HEK293 (cell line): ENCODE data around the gene STK24.

ENCODE experiments used
- FEZF1 ChIP-seq: fragments of 450-650 bp; formaldehyde crosslinking; IDR thresholded peaks from 2 replicates; pipeline ENCODE4 v1.5.1; 2016; ENCODE audit warnings: missing biosample characterization, missing genetic modification characterization
- GFI1B ChIP-seq: fragments of 450-650 bp; formaldehyde crosslinking; IDR thresholded peaks from 2 replicates; pipeline ENCODE4 v1.5.1; 2016; ENCODE audit warnings: missing biosample characterization, missing genetic modification characterization
- IKZF3 ChIP-seq: fragments of 450-650 bp; IDR thresholded peaks from 2 replicates; pipeline ENCODE4 v1.5.0; 2018; ENCODE audit warnings: missing biosample characterization, mild to moderate bottlenecking, missing genetic modification characterization, moderate library complexity
- KLF10 ChIP-seq: fragments of 450-650 bp; IDR thresholded peaks from 2 replicates; pipeline ENCODE4 v1.5.1; 2018; ENCODE audit warnings: missing biosample characterization, mild to moderate bottlenecking, missing genetic modification characterization
- PRDM1 ChIP-seq: fragments of 450-650 bp; formaldehyde crosslinking; IDR thresholded peaks from 2 replicates; pipeline ENCODE4; 2016; ENCODE audit warnings: missing biosample characterization, missing genetic modification characterization
- TRIM28 ChIP-seq: IDR thresholded peaks from 2 replicates; pipeline ENCODE4 v1.6.1; 2011; ENCODE audit warnings: low read length, control low read depth, borderline replicate concordance
- ZBTB17 ChIP-seq: fragments of 450-650 bp; formaldehyde crosslinking; IDR thresholded peaks from 2 replicates; pipeline ENCODE4 v1.5.1; 2016; ENCODE audit warnings: missing biosample characterization, missing genetic modification characterization
- ZBTB20 ChIP-seq: fragments of 450-650 bp; formaldehyde crosslinking; IDR thresholded peaks from 2 replicates; pipeline ENCODE4 v1.5.1; 2016; ENCODE audit warnings: missing biosample characterization, missing genetic modification characterization
- ZBTB8A ChIP-seq: fragments of 450-650 bp; formaldehyde crosslinking; IDR thresholded peaks from 2 replicates; pipeline ENCODE4 v1.5.1; 2016; ENCODE audit warnings: missing biosample characterization, missing genetic modification characterization
- ZNF132 ChIP-seq: fragments of 450-650 bp; formaldehyde crosslinking; IDR thresholded peaks from 2 replicates; pipeline ENCODE4 v1.5.1; 2017; ENCODE audit warnings: missing biosample characterization, missing genetic modification characterization, borderline replicate concordance
- ZNF184 ChIP-seq: fragments of 450-650 bp; IDR thresholded peaks from 2 replicates; pipeline ENCODE4 v1.5.1; 2018; ENCODE audit warnings: missing biosample characterization, mild to moderate bottlenecking, missing genetic modification characterization
- ZNF202 ChIP-seq: fragments of 450-650 bp; formaldehyde crosslinking; IDR thresholded peaks from 2 replicates; pipeline ENCODE4 v1.5.1; 2016; ENCODE audit warnings: missing biosample characterization, missing genetic modification characterization, borderline replicate concordance
- ZNF394 ChIP-seq: fragments of 450-650 bp; formaldehyde crosslinking; IDR thresholded peaks from 2 replicates; pipeline ENCODE4 v1.5.1; 2016; ENCODE audit warnings: missing biosample characterization, missing genetic modification characterization, mild to moderate bottlenecking, moderate library complexity, borderline replicate concordance
- ZNF544 ChIP-seq: fragments of 450-650 bp; formaldehyde crosslinking; IDR thresholded peaks from 2 replicates; pipeline ENCODE4 v1.5.0; 2017; ENCODE audit warnings: missing biosample characterization, missing genetic modification characterization
- ZNF561 ChIP-seq: fragments of 450-650 bp; IDR thresholded peaks from 2 replicates; pipeline ENCODE4 v1.5.1; 2018; ENCODE audit warnings: missing biosample characterization, missing genetic modification characterization, borderline replicate concordance
- ZNF571 ChIP-seq: fragments of 450-650 bp; formaldehyde crosslinking; IDR thresholded peaks from 2 replicates; pipeline ENCODE4 v1.5.0; 2017; ENCODE audit warnings: missing biosample characterization, missing genetic modification characterization
- ZNF596 ChIP-seq: fragments of 450-650 bp; IDR thresholded peaks from 2 replicates; pipeline ENCODE4 v1.5.0; 2018; ENCODE audit warnings: missing biosample characterization, mild to moderate bottlenecking, missing genetic modification characterization, moderate library complexity
- ZNF624 ChIP-seq: fragments of 450-650 bp; formaldehyde crosslinking; IDR thresholded peaks from 2 replicates; pipeline ENCODE4 v1.5.1; 2017; ENCODE audit warnings: missing biosample characterization, missing genetic modification characterization
- ZNF629 ChIP-seq: fragments of 450-650 bp; formaldehyde crosslinking; IDR thresholded peaks from 2 replicates; pipeline ENCODE4 v1.5.1; 2017; ENCODE audit warnings: missing biosample characterization, missing genetic modification characterization
- ZNF677 ChIP-seq: fragments of 450-650 bp; IDR thresholded peaks from 2 replicates; pipeline ENCODE4 v1.5.0; 2018; ENCODE audit warnings: missing biosample characterization, mild to moderate bottlenecking, missing genetic modification characterization, moderate library complexity
- ZNF768 ChIP-seq: fragments of 450-650 bp; formaldehyde crosslinking; IDR thresholded peaks from 2 replicates; pipeline ENCODE4 v1.5.1; 2018; ENCODE audit warnings: missing biosample characterization, mild to moderate bottlenecking, missing genetic modification characterization
- ZNF792 ChIP-seq: fragments of 450-650 bp; formaldehyde crosslinking; IDR thresholded peaks from 2 replicates; pipeline ENCODE4 v1.5.1; 2016; ENCODE audit warnings: missing biosample characterization, missing genetic modification characterization
- ZNF843 ChIP-seq: fragments of 450-650 bp; formaldehyde crosslinking; IDR thresholded peaks from 2 replicates; pipeline ENCODE4 v1.5.1; 2016; ENCODE audit warnings: missing biosample characterization, missing genetic modification characterization
- ZSCAN30 ChIP-seq: fragments of 450-650 bp; IDR thresholded peaks from 2 replicates; pipeline ENCODE4 v1.5.1; 2018; ENCODE audit warnings: missing biosample characterization, mild to moderate bottlenecking, missing genetic modification characterization, moderate library complexity
- TF ChIP-seq, protein P1 (sequence below): fragments of 450-650 bp; formaldehyde crosslinking; IDR thresholded peaks from 2 replicates; pipeline ENCODE4 v1.5.1; 2016; ENCODE audit warnings: missing biosample characterization, missing genetic modification characterization
- TF ChIP-seq, protein P2 (sequence below): fragments of 450-650 bp; IDR thresholded peaks from 2 replicates; pipeline ENCODE4 v1.5.1; 2018; ENCODE audit warnings: missing biosample characterization, mild to moderate bottlenecking, missing genetic modification characterization
- TF ChIP-seq, protein P3 (sequence below): fragments of 450-650 bp; formaldehyde crosslinking; IDR thresholded peaks from 2 replicates; pipeline ENCODE4; 2016; ENCODE audit warnings: missing biosample characterization, missing genetic modification characterization
- TF ChIP-seq, protein P4 (sequence below): fragments of 450-650 bp; formaldehyde crosslinking; IDR thresholded peaks from 2 replicates; pipeline ENCODE4 v1.5.1; 2017; ENCODE audit warnings: missing biosample characterization, missing genetic modification characterization
- TF ChIP-seq, protein P5 (sequence below): fragments of 450-650 bp; formaldehyde crosslinking; IDR thresholded peaks from 2 replicates; pipeline ENCODE4 v1.5.1; 2016; ENCODE audit warnings: missing biosample characterization, missing genetic modification characterization, low read depth

STK24 gene

DNA sequence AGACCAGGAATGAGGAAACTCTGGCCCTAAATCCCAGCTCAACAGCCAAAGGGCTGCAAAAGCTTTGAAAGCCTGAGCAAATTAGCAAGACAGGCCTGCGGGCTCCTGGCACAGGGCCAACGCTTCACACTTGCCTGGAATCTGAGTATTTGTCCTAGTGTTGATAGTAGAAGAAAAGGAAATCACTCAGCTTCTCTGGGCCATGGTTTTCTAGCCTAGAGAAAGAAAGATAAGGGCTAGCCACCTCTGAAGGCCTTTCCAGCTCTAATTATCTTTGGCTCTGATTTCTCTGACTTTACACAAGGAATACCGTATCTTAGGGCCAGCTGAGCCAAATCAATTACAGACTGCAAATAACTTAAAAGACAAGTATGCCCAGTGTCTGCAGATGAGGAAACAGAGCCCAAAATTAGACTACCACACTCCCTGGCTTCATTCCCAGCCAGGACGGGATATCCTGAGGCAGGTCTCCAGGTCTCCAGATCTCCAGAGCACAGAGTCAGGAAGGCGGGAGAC lies 69.6 kb downstream of the STK24 start (continued):
- TF ChIP-seq PRDM1 (tag by site-specific recombination) (0 out of 2 replicates have a peak, but pooled peaks have one; percentile 32), ZNF677 (tag by site-specific recombination) (peak; percentile 37; the same call in 1 of the 2 replicates), ZNF132 (tag by site-specific recombination) (peak; percentile 58; the same call in 1 of the 2 replicates), FEZF1 (tag by site-specific recombination) (peak; percentile 81), IKZF3 (tag by site-specific recombination) (0 out of 2 replicates have a peak, but pooled peaks have one; percentile 31), KLF10 (tag by site-specific recombination) (peak; percentile 81), ZNF202 (tag by site-specific recombination) (no peak), ZNF561 (tag by site-specific recombination) (peak; percentile 88), ZNF394 (tag by site-specific recombination) (peak; percentile 49; the same call in 1 of the 2 replicates), ZSCAN30 (0 out of 2 replicates have a peak, but pooled peaks have one; percentile 20), ZNF768 (tag by site-specific recombination) (no peak), ZBTB8A (peak; percentile 53; the same call in 1 of the 2 replicates), ZNF792 (tag by site-specific recombination) (no peak), ZBTB20 (peak; percentile 85), ZNF571 (tag by site-specific recombination) (no peak), GFI1B (peak; percentile 61; the same call in 1 of the 2 replicates), ZNF843 (tag by site-specific recombination) (no peak), TRIM28 (peak; percentile 84), ZNF629 (tag by site-specific recombination) (0 out of 2 replicates have a peak, but pooled peaks have one; percentile 16), ZNF544 (peak; percentile 91), ZNF596 (tag by site-specific recombination) (peak; percentile 15; the same call in 1 of the 2 replicates), ZNF184 (tag by site-specific recombination) (peak; percentile 92), ZBTB17 (tag by site-specific recombination) (peak; percentile 73), ZNF624 (0 out of 2 replicates have a peak, but pooled peaks have one; percentile 71)
- TF ChIP-seq, protein P1, sequence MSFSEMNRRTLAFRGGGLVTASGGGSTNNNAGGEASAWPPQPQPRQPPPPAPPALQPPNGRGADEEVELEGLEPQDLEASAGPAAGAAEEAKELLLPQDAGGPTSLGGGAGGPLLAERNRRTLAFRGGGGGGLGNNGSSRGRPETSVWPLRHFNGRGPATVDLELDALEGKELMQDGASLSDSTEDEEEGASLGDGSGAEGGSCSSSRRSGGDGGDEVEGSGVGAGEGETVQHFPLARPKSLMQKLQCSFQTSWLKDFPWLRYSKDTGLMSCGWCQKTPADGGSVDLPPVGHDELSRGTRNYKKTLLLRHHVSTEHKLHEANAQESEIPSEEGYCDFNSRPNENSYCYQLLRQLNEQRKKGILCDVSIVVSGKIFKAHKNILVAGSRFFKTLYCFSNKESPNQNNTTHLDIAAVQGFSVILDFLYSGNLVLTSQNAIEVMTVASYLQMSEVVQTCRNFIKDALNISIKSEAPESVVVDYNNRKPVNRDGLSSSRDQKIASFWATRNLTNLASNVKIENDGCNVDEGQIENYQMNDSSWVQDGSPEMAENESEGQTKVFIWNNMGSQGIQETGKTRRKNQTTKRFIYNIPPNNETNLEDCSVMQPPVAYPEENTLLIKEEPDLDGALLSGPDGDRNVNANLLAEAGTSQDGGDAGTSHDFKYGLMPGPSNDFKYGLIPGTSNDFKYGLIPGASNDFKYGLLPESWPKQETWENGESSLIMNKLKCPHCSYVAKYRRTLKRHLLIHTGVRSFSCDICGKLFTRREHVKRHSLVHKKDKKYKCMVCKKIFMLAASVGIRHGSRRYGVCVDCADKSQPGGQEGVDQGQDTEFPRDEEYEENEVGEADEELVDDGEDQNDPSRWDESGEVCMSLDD = no peak
- TF ChIP-seq, protein P2, sequence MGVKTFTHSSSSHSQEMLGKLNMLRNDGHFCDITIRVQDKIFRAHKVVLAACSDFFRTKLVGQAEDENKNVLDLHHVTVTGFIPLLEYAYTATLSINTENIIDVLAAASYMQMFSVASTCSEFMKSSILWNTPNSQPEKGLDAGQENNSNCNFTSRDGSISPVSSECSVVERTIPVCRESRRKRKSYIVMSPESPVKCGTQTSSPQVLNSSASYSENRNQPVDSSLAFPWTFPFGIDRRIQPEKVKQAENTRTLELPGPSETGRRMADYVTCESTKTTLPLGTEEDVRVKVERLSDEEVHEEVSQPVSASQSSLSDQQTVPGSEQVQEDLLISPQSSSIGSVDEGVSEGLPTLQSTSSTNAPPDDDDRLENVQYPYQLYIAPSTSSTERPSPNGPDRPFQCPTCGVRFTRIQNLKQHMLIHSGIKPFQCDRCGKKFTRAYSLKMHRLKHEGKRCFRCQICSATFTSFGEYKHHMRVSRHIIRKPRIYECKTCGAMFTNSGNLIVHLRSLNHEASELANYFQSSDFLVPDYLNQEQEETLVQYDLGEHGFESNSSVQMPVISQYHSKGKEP (tag by site-specific recombination) = peak; percentile 92
- TF ChIP-seq, protein P3, sequence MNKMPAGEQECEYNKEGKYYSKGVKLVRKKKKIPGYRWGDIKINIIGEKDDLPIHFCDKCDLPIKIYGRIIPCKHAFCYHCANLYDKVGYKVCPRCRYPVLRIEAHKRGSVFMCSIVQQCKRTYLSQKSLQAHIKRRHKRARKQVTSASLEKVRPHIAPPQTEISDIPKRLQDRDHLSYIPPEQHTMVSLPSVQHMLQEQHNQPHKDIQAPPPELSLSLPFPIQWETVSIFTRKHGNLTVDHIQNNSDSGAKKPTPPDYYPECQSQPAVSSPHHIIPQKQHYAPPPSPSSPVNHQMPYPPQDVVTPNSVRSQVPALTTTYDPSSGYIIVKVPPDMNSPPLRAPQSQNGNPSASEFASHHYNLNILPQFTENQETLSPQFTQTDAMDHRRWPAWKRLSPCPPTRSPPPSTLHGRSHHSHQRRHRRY (tag by site-specific recombination) = no peak
- TF ChIP-seq, protein P4, sequence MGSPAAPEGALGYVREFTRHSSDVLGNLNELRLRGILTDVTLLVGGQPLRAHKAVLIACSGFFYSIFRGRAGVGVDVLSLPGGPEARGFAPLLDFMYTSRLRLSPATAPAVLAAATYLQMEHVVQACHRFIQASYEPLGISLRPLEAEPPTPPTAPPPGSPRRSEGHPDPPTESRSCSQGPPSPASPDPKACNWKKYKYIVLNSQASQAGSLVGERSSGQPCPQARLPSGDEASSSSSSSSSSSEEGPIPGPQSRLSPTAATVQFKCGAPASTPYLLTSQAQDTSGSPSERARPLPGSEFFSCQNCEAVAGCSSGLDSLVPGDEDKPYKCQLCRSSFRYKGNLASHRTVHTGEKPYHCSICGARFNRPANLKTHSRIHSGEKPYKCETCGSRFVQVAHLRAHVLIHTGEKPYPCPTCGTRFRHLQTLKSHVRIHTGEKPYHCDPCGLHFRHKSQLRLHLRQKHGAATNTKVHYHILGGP (tag by site-specific recombination) = peak; percentile 56; the same call in 1 of the 2 replicates
- TF ChIP-seq, protein P5, sequence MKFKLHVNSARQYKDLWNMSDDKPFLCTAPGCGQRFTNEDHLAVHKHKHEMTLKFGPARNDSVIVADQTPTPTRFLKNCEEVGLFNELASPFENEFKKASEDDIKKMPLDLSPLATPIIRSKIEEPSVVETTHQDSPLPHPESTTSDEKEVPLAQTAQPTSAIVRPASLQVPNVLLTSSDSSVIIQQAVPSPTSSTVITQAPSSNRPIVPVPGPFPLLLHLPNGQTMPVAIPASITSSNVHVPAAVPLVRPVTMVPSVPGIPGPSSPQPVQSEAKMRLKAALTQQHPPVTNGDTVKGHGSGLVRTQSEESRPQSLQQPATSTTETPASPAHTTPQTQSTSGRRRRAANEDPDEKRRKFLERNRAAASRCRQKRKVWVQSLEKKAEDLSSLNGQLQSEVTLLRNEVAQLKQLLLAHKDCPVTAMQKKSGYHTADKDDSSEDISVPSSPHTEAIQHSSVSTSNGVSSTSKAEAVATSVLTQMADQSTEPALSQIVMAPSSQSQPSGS (tag by site-specific recombination) = no peak
